ENCODE data around the gene C4B. TPM values are rescaled to one million over a fixed set of nuclear protein-coding genes. Genes with fewer than 3 reads are reported as not detected.
"Not testable (repeated sequence)": the region's sequence is repeated elsewhere in the genome, so short reads cannot be mapped to it uniquely, and the experiment has no call there.

Gene C4B
- total RNA-seq, 1 donor: 9.9 TPM

DNA sequence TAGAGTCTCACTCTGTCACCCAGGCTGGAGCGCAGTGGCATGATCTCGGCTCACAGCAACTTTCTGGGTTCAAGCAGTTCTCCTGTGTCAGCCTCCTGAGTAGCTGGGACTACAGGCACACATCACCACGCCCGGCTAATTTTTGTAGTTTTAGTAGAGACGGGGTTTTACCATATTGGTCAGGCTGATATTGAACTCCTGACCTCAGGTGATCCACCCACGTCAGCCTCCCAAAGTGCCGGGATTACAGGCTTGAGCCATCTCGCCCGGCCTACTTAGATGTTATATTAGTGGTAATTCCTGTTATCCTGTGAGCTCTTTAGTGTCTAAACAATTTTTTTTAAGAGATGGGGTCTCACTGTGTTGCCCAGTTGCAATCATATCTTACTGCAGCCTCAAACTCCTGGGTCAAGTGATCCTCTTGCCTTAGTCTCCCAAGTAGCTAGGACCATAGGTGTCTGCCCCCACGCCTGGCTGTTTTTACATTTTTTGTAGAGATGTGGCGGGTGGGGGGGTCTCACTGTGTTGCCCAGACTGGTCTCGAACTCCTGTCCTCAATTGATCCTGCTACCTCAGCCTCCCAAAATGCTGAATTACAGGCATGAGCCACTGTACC lies 36.7 kb upstream of the C4B start:
- H3K4me3 ChIP-seq (ENCODE audit: low read depth, low read length): no peak overlapping the region
- no peak for DNase-seq (ENCODE audit: low read depth)
- TF ChIP-seq, protein P1, sequence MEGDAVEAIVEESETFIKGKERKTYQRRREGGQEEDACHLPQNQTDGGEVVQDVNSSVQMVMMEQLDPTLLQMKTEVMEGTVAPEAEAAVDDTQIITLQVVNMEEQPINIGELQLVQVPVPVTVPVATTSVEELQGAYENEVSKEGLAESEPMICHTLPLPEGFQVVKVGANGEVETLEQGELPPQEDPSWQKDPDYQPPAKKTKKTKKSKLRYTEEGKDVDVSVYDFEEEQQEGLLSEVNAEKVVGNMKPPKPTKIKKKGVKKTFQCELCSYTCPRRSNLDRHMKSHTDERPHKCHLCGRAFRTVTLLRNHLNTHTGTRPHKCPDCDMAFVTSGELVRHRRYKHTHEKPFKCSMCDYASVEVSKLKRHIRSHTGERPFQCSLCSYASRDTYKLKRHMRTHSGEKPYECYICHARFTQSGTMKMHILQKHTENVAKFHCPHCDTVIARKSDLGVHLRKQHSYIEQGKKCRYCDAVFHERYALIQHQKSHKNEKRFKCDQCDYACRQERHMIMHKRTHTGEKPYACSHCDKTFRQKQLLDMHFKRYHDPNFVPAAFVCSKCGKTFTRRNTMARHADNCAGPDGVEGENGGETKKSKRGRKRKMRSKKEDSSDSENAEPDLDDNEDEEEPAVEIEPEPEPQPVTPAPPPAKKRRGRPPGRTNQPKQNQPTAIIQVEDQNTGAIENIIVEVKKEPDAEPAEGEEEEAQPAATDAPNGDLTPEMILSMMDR (IDR thresholded peaks at IDR 0.05; ENCODE audit: insufficient read depth, low read depth, low read length): no peak

DNA sequence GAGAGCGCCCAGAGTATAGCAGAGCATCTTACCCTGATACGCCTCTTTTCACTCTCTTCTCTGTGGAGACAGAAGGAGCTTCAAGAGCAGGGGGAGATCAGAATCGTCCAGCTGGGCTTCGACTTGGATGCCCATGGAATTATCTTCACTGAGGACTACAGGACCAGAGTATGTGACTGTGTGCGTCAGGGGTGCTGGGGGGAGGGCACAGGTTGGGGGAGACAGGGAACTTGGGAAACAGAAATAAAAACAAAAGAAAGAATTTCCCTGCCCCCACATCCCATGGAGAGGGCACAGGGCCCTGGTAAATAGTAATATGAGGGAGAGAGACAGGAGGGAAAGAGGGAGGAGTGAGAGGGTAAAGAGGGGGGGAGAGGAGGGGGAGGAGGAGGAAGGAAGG lies 35.8 kb upstream of the C4B start:
- TF ChIP-seq, protein P1 (IDR thresholded peaks at IDR 0.05; ENCODE audit: insufficient read depth, low read depth, low read length): no peak
- no peak for DNase-seq (ENCODE audit: low read depth)

DNA sequence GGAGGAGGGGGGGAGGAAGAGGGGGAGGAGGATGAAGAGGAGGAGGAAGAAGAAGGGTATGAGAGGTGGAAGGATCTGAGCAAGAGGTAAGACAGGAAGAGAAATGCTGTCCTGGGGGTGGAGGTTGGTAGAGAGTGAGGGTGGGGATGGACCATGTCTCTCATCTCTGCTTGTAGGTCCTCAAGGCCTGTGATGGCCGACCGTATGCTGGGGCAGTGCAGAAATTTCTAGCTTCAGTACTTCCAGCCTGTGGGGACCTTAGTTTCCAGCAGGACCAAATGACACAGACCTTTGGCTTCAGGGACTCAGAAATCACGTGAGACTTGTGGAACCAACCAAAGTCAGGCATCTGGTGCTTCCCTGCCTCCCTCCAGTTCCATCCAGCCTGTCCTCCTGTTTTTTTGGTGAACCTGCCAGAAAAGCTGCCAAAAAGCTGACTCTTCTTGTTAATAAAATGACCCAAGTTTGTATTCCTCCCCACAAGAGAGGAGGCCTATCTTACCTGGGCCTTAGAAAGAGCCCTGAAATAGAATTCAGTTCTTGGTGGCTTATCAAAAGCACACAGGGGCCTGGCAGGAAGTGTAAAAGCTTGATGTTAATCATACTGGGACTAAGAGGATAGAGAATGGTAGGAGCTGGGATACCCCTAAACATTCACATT lies 35.2 kb upstream of the C4B start:
- TF ChIP-seq, protein P1 (IDR thresholded peaks at IDR 0.05; ENCODE audit: insufficient read depth, low read depth, low read length): no peak
- H3K4me3 ChIP-seq (ENCODE audit: low read depth, low read length): no peak overlapping the region
- DNase-seq (ENCODE audit: low read depth): no peak

More for the DNA sequence above, 35.8 kb upstream of the C4B start:
- H3K4me3 ChIP-seq (ENCODE audit: low read depth, low read length): no peak overlapping the region

DNA sequence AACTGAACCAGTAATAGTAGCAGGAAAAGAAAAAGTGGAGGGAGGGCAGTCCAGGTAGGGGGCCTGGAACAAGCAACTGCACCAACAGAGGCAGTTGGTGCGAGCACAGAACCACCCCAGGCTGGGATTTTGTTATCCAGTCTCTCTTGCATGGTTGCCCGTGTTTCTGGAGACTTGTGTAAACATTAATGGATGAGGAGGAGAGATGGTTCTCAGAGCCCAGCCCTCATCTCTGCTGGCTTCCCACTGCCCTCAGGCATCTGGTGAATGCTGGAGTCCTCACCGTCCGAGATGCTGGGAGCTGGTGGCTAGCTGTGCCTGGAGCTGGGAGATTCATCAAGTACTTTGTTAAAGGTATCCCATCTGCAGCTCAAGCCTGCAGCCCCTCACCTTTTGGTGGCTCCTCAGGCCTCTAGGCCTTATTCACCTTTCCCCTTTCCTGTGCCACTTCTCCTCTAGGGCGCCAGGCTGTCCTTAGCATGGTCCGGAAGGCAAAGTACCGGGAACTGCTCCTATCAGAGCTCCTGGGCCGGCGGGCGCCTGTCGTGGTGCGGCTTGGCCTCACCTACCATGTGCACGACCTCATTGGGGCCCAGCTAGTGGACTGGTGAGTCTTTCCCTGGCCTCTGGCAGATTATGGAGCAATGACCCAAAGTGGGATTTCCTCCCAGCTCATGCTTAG lies 34.3 kb upstream of the C4B start:
- not testable (repeated sequence) for DNase-seq (ENCODE audit: low read depth); H3K4me3 ChIP-seq (ENCODE audit: low read depth, low read length)

DNA sequence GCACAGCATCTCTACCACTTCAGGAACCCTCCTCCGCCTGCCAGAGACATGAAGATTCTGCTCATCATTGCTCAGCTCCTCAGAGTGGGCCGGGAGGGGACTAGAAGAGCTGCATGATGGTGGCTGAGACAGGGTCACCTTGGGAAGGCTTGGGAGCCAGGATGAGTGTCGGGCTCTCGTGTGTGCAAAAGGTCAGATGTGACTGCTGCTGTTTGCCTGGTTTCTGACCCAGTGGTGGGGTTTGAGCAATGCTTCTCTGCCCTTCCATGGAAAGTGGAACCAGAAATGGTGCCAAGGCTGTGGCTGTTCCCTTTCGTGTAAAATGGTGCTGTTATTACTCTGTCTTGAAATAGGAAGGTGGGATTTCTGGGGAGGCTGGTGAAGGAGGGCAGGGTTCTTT lies 33.6 kb upstream of the C4B start:
- not testable (repeated sequence) for DNase-seq (ENCODE audit: low read depth); H3K4me3 ChIP-seq (ENCODE audit: low read depth, low read length)

DNA sequence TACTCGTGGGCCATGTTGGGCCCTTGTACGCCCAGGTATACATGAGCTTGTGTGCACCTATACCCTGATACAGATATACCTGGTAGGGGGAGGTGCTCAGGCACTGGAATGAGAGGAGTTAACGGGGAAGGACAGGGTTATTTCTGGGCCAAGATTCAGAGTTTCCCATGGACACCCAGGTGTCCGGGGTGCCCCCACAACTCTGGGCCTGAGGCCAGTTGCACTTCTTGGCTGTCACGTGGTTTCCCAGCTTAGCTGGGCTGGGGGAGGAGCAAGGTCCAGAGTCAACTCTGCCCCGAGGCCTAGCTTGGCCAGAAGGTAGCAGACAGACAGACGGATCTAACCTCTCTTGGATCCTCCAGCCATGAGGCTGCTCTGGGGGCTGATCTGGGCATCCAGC lies 32.9 kb upstream of the C4B start, which contains the start of gene C4A:
Gene C4A (plus strand): TSS at position 314 of the 400 bp plus-strand sequence. CDS start 51 bp downstream, at position 365.
- not testable (repeated sequence) for H3K4me3 ChIP-seq (ENCODE audit: low read depth, low read length); DNase-seq (ENCODE audit: low read depth)

DNA sequence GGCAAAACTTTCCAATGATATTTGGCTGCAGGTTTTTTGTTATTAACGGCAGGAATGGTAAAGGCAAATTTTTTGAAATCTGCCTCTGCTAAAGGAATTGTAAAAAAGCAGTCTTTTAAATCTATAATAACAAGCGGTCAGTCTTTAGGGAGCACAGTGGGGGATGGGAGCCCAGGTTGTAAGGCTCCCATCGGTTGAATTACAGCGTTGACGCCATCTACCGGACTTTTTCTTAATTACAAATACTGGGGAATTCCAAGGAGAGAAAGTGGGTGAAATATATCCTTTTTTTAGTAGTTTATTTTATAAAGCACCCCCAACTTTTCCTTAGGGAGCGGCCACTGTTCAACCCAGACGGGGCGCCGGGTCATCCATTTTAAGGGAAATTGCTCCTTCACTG lies 25.2 kb upstream of the C4B start:
- not testable (repeated sequence) for H3K4me3 ChIP-seq (ENCODE audit: low read depth, low read length); DNase-seq (ENCODE audit: low read depth)

DNA sequence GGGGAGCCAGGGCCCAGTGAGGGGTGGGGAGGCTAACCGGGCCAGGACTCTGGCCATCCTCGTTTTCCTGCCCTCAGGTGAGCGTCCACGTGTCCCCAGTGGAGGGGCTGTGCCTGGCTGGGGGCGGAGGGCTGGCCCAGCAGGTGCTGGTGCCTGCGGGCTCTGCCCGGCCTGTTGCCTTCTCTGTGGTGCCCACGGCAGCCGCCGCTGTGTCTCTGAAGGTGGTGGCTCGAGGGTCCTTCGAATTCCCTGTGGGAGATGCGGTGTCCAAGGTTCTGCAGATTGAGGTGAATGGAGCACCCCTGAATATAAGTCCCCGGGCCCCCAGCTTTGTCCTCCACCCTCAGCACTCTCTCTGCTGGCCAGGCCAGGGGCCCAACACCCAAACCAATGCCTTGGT lies 20.2 kb upstream of the C4B start:
- not testable (repeated sequence) for H3K4me3 ChIP-seq (ENCODE audit: low read depth, low read length); DNase-seq (ENCODE audit: low read depth)

DNA sequence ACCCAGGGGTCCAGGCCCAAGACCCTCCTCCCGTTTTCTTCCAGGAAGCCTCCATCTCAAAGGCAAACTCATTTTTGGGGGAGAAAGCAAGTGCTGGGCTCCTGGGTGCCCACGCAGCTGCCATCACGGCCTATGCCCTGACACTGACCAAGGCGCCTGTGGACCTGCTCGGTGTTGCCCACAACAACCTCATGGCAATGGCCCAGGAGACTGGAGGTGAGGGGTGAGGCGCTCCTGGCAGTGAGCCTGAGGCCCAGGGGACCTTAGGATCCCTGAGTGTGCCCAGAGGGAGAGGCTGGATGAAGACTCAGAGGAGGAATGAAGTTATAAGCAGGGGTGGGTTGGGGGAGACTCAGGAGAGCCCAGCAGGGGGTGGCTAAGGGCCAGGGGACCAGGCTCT lies 18.2 kb upstream of the C4B start:
- not testable (repeated sequence) for DNase-seq (ENCODE audit: low read depth); H3K4me3 ChIP-seq (ENCODE audit: low read depth, low read length)

DNA sequence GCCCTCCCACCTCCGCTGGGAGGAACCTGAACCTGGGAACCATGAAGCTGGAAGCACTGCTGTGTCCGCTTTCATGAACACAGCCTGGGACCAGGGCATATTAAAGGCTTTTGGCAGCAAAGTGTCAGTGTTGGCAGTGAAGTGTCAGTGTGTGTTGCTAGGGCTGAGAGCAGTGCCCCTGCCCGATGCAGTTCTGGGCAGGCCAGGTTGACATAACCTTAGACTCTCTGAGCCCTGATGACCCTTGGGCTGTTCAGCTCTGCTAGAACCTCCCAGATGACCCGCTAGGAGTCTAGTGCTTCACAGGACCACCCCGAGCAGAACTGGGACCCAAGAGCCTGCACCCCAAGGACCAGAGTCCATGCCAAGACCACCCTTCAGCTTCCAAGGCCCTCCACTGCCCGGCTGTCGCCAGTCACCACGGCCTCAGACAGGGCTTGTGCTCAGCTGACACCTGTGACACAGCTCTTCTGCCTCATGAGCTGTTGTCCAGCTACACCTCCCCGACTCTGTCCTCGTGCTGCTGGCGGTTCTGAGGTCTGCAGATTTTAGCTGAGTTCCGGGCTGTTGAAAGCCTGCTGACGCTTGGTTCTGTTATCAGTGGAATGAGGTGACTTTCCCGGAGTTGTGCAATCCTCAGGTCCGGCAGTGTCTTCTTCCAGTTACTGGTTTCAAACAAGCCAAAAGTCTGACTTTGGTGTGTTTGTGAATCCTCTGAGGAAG lies 11.9 kb upstream of the C4B start:
- H3K4me3 ChIP-seq (ENCODE audit: low read depth, low read length); DNase-seq (ENCODE audit: low read depth): not testable (repeated sequence)

DNA sequence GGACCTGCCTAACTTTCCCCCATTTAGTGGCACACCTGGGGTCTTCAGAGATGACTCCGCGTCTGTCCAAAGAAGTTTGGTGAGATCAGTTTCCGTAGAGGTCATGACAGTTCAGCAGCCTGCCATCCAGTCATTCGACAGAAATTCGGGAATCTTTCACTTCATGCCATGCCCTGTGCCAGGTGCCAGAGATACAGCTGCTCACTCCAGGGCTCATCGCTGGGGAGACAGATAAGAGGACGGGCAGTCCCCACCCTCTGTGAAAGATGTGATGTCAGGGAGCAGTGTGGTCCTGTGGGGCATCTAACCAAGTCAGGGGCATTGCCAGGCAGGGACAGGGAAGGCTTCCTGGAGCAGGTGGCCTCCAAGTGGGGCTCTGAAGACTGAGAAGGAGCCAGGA lies 11.3 kb upstream of the C4B start:
- not testable (repeated sequence) for H3K4me3 ChIP-seq (ENCODE audit: low read depth, low read length); DNase-seq (ENCODE audit: low read depth)

DNA sequence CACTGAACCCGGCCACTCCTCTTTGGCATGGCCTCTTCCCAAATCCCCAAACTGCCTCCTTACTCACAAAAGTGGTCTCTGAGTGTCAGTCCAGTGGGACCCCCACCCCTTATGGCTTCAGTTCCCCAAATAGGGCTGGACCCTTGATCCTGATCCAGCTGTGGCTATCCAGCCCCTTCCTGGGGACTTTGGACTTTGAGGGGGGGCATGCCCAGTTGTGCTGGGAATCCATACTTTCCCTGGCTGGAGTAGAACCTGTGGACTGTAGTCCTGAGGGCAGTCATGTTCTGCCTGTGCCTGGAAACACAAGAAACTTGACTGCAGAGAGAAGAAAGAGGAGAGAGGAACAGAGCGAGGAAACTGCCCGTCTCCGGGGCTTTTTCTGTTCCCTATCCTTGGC lies 10.2 kb upstream of the C4B start:
- DNase-seq (ENCODE audit: low read depth); H3K4me3 ChIP-seq (ENCODE audit: low read depth, low read length): not testable (repeated sequence)

DNA sequence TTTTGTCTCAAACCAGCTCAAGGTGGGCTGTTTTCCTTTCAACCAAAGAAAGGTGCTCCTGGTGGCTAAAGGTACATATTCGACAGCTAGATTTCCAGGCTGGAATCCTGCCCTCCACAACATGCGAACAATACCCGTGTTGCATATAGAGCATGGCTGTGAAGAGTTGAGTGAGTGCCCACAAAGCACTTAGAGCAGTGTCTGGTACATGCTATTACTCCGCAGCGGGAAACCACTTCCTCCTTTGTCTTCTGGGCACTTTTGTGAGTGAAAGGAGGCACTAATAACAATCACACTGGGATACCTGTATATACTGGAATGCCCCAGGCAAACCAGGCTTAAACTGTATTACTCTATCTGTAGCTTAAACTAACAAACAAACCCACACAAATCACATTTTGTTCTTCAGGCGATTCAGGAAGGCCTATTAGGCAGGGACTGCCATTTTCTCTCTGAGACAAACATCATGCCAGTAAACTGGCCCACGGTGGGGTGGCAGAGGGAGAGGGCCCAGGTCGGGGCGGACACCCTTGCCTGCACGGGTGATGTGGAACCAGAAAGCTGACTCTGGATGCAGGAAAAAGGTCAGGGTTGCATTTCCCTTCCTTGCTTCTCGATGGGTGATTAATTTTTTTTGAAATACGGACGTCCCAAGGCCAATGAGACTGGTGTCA lies 9.6 kb upstream of the C4B start:
- DNase-seq (ENCODE audit: low read depth); H3K4me3 ChIP-seq (ENCODE audit: low read depth, low read length): not testable (repeated sequence)

DNA sequence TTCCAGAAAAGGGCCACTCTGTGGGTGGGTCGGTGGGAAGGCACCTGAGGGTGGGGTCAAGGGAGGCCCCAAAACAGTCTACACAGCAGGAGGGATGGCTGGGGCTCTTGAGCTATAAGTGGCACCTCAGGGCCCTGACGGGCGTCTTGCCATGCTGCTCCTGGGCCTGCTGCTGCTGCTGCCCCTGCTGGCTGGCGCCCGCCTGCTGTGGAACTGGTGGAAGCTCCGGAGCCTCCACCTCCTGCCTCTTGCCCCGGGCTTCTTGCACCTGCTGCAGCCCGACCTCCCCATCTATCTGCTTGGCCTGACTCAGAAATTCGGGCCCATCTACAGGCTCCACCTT lies 9.1 kb upstream of the C4B start:
- not testable (repeated sequence) for H3K4me3 ChIP-seq (ENCODE audit: low read depth, low read length); DNase-seq (ENCODE audit: low read depth)

Measured in fibroblast of villous mesenchyme (primary cell).